ENCODE data around the gene CCDC157.
"Not testable (repeated sequence)": the region's sequence is repeated elsewhere in the genome, so short reads cannot be mapped to it uniquely, and the experiment has no call there.

DNA sequence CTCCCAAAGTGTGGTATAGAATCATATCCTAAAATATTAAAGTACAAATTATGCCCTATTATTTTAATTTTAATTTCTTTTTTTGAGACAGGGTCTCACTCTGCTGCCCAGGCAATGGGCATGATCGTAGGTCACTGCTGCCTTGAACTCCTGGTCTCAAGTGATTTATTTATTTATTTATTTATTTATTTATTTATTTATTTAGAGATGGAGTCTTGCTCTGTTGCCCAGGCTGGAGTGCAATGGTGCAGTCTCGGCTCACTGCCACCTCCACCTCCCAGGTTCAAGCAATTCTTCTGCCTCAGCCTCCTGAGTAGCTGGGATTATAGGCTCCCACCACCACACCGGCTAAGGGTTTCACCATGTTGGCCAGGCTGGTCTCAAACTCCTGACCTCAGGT is 44.2 kb downstream of the CCDC157 start:
- not testable (repeated sequence) for TF ChIP-seq TAF1 (IDR thresholded peaks at IDR 0.05; ENCODE audit: borderline replicate concordance, low read depth, low read length)
- TF ChIP-seq, protein P1, sequence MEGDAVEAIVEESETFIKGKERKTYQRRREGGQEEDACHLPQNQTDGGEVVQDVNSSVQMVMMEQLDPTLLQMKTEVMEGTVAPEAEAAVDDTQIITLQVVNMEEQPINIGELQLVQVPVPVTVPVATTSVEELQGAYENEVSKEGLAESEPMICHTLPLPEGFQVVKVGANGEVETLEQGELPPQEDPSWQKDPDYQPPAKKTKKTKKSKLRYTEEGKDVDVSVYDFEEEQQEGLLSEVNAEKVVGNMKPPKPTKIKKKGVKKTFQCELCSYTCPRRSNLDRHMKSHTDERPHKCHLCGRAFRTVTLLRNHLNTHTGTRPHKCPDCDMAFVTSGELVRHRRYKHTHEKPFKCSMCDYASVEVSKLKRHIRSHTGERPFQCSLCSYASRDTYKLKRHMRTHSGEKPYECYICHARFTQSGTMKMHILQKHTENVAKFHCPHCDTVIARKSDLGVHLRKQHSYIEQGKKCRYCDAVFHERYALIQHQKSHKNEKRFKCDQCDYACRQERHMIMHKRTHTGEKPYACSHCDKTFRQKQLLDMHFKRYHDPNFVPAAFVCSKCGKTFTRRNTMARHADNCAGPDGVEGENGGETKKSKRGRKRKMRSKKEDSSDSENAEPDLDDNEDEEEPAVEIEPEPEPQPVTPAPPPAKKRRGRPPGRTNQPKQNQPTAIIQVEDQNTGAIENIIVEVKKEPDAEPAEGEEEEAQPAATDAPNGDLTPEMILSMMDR (IDR thresholded peaks at IDR 0.05): not testable (repeated sequence)
- TF ChIP-seq, protein P2, sequence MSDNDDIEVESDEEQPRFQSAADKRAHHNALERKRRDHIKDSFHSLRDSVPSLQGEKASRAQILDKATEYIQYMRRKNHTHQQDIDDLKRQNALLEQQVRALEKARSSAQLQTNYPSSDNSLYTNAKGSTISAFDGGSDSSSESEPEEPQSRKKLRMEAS (IDR thresholded peaks at IDR 0.05; ENCODE audit: low read depth): not testable (repeated sequence)
